Skeletal muscle tissue (tissue), 4 donors: ENCODE data around the gene ZNF280C. TPM values are rescaled to one million over a fixed set of nuclear protein-coding genes. Genes with fewer than 3 reads are reported as not detected.

Source experiments
- H3K27ac ChIP-seq: one replicate; pipeline ENCODE4 v1.7.0; 2013; ENCODE audit warnings: mild to moderate bottlenecking, low read depth, low read length, inconsistent platforms
- H3K27me3 ChIP-seq, 3 donors: one replicate each; pipeline ENCODE4 v1.7.0; 2013; ENCODE audit warnings: low read length in 3 of 3; ENCODE audit not compliant: control insufficient read depth in 3 of 3, insufficient read depth in 3 of 3
- H3K36me3 ChIP-seq, 3 donors: one replicate each; pipeline ENCODE4 v1.7.0; 2013; ENCODE audit warnings: low read length in 3 of 3; ENCODE audit not compliant: control insufficient read depth in 3 of 3, insufficient read depth in 3 of 3
- H3K4me1 ChIP-seq, 3 donors: one replicate each; pipeline ENCODE4 v1.7.0; 2013; ENCODE audit warnings: low read length in 3 of 3, mild to moderate bottlenecking in 3 of 3; ENCODE audit not compliant: control insufficient read depth in 3 of 3, insufficient read depth in 3 of 3
- H3K4me3 ChIP-seq, 3 donors: one replicate each; pipeline ENCODE4 v1.7.0; 2013; ENCODE audit warnings: low read length in 3 of 3
- H3K9ac ChIP-seq, 3 donors: one replicate each; pipeline ENCODE4 v1.7.0; 2013; ENCODE audit warnings: low read length in 3 of 3, mild to moderate bottlenecking in 3 of 3, moderate library complexity in 2 of 3, low read depth in 1 of 3
- H3K9me3 ChIP-seq, 3 donors: one replicate each; pipeline ENCODE4 v1.7.0; 2013; ENCODE audit warnings: low read length in 3 of 3; ENCODE audit not compliant: control insufficient read depth in 3 of 3
- total RNA-seq: library from RNA; depleted of rRNA; stranded (reverse); fragments of >200 nt; gene quantifications from one replicate; pipeline ENCODE4 v1.2.3, GENCODE V29; 2014
- donor health status: Osteomylitis.

The ZNF280C gene
- total RNA-seq, 1 donor from 2014 or later, result 5.7 TPM

DNA sequence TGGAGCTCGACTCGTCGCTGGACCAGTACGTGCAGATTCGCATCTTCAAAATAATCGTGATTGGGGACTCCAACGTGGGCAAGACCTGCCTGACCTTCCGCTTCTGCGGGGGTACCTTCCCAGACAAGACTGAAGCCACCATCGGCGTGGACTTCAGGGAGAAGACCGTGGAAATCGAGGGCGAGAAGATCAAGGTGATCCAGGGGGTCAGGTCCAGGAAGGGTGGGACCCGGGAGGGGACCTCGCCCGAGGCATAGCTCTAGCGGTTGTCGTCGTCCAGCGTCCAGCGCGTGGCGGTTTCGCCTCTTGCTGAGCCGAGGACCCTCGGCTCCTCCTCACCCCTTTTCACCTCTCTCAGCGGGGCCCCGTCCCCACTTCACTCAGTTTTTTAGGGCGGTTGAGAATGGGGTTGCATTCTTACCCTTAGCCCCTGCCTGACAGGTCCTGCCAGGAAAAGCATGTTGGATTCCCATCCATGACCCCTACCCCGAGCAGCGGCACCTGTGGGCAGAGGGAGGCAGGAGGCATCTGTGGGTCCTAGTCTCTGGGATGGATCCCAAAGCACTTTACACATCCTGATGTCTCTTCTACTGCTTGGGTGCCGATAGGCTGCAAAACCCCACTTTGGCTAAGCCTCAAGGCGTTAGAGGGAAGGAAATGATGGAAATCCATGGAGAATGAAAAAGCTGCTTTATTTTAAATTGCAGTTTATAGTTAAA, 96.4 kb downstream of the ZNF280C start:
- H3K27me3 ChIP-seq, result peaks cover 0 to 20% (median 0%) of the 10 kb centered on the region in 3 donors
- H3K9ac ChIP-seq, result peak overlapping the region in 1 of 3 donors; percentile 45
- H3K9me3 ChIP-seq, result no peaks in the 10 kb centered on the region
- no peaks in the 10 kb centered on the region for H3K36me3 ChIP-seq
- peak overlapping the region; percentile 55 for H3K27ac ChIP-seq
- H3K4me1 ChIP-seq, result peaks cover 6 to 17% (median 10%) of the 10 kb centered on the region in 3 donors
- H3K4me3 ChIP-seq, result peak overlapping the region; percentile 54 to 67 (median 65)

DNA sequence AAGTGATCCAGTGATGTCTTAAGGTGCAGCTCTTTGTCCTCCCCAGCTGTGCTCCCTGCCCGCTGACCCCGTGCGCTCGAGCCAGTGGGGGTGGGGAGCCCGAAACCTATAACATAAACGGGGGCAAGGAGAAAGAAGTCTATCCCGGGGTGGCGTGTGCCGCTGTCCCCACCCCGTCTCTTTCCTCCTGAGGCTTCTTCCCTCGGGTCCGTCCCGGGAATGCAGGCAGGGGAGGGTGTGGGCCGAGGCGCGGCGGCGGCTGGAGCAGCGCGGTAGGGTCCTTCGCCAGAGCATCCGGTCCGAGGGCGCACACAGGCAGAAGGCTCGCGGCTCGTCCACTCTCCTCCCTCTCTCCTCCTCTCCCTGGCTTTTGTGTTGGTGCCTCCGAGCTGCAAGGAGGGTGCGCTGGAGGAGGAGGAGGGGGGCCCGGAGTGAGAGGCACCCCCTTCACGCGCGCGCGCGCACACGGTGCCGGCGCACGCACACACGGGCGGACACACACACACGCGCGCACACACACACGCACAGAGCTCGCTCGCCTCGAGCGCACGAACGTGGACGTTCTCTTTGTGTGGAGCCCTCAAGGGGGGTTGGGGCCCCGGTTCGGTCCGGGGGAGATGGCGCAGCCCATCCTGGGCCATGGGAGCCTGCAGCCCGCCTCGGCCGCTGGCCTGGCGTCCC, 97.1 kb downstream of the ZNF280C start, which contains the start of gene RAB33A:
Gene RAB33A (plus strand): TSS at position 517 of the 681 bp plus-strand sequence. CDS start 101 bp downstream, at position 618.
- Histone ChIP-seq H3K9ac (peak within 1 kb of the TSS in 1 of 3 donors; percentile 45), H3K4me3 (peak within 1 kb of the TSS; percentile 54 to 67 (median 65)), H3K9me3 (no peaks in the 10 kb centered on the region), H3K27ac (peak within 1 kb of the TSS; percentile 55), H3K36me3 (no peaks in the 10 kb centered on the region), H3K4me1 (peaks cover 9 to 24% (median 14%) of the 10 kb centered on the region in 3 donors), H3K27me3 (peaks cover 0 to 16% (median 0%) of the 10 kb centered on the region in 3 donors)

DNA sequence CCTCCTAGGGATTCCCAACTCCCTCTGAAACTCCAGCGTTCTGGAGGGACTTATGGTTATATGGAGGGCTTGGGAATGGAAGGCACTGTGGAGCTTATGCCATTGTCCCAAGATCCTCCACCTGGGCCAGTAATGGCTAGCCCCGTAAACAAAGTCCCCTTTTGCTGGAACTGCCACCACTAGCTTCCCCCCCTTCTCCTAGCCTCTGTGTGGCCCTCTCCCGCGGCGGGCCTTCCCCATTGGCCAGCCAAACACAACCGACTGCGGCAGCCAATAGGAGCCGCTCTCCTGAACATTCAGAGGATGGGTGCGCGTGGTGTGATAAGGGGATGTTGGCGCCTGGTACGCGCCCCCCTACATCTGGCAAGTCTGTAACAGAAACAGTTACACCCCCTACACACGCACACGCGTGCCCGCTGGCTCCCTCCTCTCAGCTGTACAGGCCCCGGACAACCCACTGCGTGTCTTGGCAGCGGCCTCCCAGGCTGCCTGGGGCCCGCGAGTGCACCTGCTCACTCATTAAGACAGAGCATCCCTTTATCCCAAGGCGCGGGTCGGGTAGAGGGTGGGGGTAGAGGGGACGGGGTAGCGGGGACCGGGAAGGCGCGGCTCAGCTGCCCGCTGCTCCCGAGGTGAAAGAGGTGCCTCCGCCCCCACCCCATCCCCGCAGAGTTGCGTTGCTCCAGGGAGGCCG, 97.8 kb downstream of the ZNF280C start:
- no peaks in the 10 kb centered on the region for H3K9me3 ChIP-seq
- H3K27ac ChIP-seq, result no peak overlapping the region
- H3K9ac ChIP-seq, result peak overlapping the region in 1 of 3 donors; percentile 45
- no peaks in the 10 kb centered on the region for H3K36me3 ChIP-seq
- peaks cover 0 to 13% (median 0%) of the 10 kb centered on the region in 3 donors for H3K27me3 ChIP-seq
- H3K4me3 ChIP-seq, result peak overlapping the region; percentile 48 to 67 (median 65)
- H3K4me1 ChIP-seq, result peaks cover 12 to 28% (median 18%) of the 10 kb centered on the region in 3 donors

DNA sequence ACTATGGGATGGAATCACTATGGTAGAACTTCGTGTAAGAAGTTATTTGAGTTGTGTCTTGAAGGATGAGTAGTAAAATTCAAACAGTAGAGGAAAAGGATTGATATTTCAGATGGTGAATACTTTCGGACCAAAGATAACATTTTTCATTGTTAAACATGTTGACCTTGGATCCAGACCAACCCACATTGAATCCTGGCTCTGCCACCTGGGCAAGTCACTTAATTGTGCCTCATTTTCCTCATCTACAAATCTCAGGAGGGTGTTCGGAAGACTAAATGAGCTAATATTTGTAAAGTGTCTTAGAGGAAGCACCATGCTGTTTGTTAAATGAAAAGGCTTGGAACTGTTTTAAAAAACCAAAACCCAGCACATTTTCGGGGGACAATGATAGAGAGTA, 101.7 kb downstream of the ZNF280C start:
- H3K9ac ChIP-seq, result no peak overlapping the region
- H3K9me3 ChIP-seq, result no peaks in the 10 kb centered on the region
- H3K4me1 ChIP-seq, result peaks cover 12 to 31% (median 21%) of the 10 kb centered on the region in 3 donors
- peaks cover 0 to 3% (median 0%) of the 10 kb centered on the region in 3 donors for H3K27me3 ChIP-seq
- peak overlapping the region; percentile 79 for H3K27ac ChIP-seq
- peak overlapping the region in 1 of 3 donors; percentile 83 for H3K4me3 ChIP-seq
- H3K36me3 ChIP-seq, result no peaks in the 10 kb centered on the region

DNA sequence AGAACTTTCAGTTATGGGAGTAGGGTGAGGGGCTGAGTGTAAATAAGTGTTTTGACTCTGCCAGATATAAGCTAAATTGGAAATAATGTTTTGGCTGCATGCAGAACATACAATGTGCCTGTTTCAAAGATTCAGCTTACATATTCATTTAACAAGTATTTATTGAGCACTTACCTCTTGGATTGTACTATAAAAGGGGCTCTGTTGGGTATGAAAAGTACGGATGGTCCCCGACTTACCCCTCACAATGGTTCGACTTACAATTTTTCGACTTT, 102.3 kb downstream of the ZNF280C start:
- H3K27ac ChIP-seq, result peak overlapping the region; percentile 79
- H3K4me3 ChIP-seq, result peak overlapping the region; percentile 73 to 85 (median 83)
- no peaks in the 10 kb centered on the region for H3K36me3 ChIP-seq
- H3K27me3 ChIP-seq, result no peaks in the 10 kb centered on the region
- peak overlapping the region; percentile 72 to 91 (median 80) for H3K9ac ChIP-seq
- H3K4me1 ChIP-seq, result peaks cover 9 to 25% (median 18%) of the 10 kb centered on the region in 3 donors
- no peaks in the 10 kb centered on the region for H3K9me3 ChIP-seq

DNA sequence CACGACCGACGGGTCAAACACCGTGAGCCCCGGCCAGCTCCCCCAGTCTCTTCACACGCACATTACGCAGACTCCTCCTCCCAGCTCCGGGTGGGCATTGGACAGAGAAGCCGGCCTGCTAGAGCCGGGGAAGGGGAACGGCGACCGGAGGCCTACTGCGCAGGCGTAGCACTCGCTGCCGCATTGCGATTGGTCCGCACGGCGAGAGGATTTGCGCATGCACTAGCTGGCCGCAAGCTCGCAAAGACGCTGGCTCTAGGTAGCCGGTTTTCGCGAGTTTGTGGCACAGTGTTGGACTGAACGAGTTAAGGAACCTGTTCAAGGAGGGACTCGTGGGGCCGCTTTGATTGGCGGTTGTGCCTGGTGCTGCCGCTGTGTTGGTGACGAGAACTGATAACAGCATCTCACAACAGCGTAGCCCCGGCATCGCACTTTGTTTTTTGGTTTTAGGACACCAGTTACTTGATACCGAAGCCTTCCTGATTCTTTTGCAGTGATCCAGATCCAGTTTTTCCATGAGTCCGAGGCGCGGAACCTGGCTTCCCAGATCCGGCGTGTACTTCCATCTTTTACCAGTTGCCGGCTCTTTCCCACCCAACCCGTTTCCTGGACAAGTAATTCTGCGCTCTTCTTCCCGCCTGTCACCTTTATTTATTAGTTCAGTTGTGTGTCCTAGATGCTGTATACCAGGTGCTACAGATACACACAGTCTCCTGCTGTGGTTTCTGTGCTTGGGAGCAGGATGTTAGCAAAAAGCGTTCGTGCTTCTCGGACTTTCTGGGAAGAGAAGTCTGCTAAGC, 102.8 kb downstream of the ZNF280C start, which contains the start of gene AIFM1:
Gene AIFM1 (minus strand): TSS at position 139 of the 800 bp plus-strand sequence. CDS start 185 bp downstream, outside the sequence.
- Histone ChIP-seq H3K27ac (peak within 1 kb of the TSS; percentile 79), H3K36me3 (no peaks in the 10 kb centered on the region), H3K27me3 (no peaks in the 10 kb centered on the region), H3K9me3 (no peaks in the 10 kb centered on the region), H3K4me3 (peak within 1 kb of the TSS; percentile 73 to 85 (median 83)), H3K4me1 (peaks cover 9 to 21% (median 18%) of the 10 kb centered on the region in 3 donors), H3K9ac (peak within 1 kb of the TSS; percentile 72 to 91 (median 88))

DNA sequence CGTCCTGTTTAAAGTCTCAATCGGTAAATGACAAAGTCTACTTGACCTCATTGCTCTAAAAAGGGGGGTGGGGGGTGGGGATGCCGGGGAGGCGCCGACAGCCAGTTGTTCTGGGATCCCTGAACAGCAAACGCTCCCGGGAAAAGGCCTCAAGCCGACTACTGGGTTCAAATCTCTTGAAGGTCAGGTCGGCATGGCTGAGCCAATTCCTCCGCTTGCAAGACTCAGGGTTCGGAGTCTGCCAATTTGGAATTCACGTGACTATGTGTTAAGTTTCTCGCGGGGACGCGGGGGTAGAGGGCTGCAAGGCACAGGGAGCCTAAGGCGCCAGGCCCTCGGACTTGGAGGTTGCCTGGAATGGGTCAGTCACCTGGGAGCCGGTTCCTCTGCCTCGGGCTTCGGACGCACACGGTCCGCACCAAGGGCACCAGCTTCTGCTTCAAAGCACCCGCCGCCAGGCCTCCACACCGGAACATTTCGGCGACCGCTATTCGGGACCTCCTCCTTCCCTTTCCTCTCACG, 103.5 kb downstream of the ZNF280C start:
- H3K9ac ChIP-seq, result peak overlapping the region; percentile 72 to 91 (median 88)
- H3K4me3 ChIP-seq, result peak overlapping the region; percentile 73 to 85 (median 83)
- peaks cover 9 to 19% (median 18%) of the 10 kb centered on the region in 3 donors for H3K4me1 ChIP-seq
- no peaks in the 10 kb centered on the region for H3K36me3 ChIP-seq
- H3K27me3 ChIP-seq, result no peaks in the 10 kb centered on the region
- H3K9me3 ChIP-seq, result no peaks in the 10 kb centered on the region
- peak overlapping the region; percentile 79 for H3K27ac ChIP-seq

DNA sequence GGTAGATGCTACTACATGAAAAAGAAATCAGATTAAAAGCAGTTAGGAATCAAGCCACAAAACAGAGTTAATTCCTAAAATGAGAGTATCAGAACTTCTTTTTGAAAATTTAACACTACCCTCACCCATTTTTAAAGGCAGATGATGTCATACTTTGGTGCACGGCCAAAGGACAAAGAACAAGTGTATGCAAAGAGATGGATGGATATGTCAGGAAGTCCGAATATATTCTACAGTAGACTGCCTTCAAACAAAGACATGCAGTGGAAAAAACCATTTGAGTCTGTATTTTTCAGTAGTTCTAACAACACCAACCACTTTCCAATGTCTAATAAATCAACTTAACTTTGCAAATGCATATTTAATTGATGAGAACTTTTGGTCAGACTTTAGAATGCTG, 105.3 kb downstream of the ZNF280C start:
- Histone ChIP-seq H3K36me3 (no peaks in the 10 kb centered on the region), H3K4me1 (peaks cover 9 to 19% (median 18%) of the 10 kb centered on the region in 3 donors), H3K4me3 (no peak overlapping the region), H3K27ac (no peak overlapping the region), H3K27me3 (no peaks in the 10 kb centered on the region), H3K9ac (no peak overlapping the region), H3K9me3 (no peaks in the 10 kb centered on the region)

DNA sequence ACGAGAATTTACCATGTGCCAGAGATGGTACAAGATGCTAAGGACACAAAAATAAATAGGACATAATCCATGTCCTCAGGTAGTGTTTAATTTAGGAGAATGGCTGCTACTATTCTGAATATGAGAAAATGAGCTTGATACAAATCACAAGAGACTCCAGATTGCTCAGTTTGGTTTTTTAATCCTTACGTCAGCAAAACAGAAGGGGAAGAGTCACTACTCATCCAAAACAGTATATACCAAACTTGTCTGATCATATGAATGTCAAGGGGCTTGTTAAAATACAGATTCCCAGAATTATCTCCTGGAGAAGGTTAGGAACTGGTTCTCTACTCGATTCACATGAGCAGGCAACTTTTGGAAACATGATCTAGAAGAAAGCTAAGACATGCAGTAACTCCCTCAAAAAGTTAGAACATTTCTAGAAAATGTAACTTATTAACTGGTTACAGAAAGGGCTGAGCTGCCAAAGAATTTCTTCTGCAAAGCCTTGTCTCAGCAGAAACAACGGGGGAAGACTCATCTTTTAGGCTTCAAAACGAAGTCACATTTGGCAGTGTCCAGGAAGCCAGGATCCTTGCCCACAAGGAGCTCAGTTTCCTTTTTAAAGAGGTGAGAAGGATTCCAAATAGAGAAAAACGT, 106.5 kb downstream of the ZNF280C start:
- Histone ChIP-seq H3K27me3 (no peaks in the 10 kb centered on the region), H3K4me3 (no peak overlapping the region), H3K9me3 (no peaks in the 10 kb centered on the region), H3K4me1 (peaks cover 9 to 18% (median 18%) of the 10 kb centered on the region in 3 donors), H3K9ac (no peak overlapping the region), H3K27ac (no peak overlapping the region), H3K36me3 (no peaks in the 10 kb centered on the region)
